Keratinocyte (primary cell): ENCODE measurements around the gene EPB41L2. TPM values are rescaled to one million over a fixed set of nuclear protein-coding genes. Genes with fewer than 3 reads are reported as not detected.

ENCODE experiments used
- DNase-seq: peaks from one replicate; pipeline ENCODE4 v3.0.0-alpha.2; 2011; ENCODE audit warnings: low read depth, missing footprints, low spot score
- FAIRE-seq: peaks from 2 replicates; lab custom pipeline; 2011; peaks lifted over from hg19 to GRCh38; lab: Jason Lieb, UNC
- H2AFZ ChIP-seq: 2 replicates; pipeline ENCODE4 v1.6.0; 2012; ENCODE audit warnings: low read length, control low read depth, inconsistent platforms; ENCODE audit not compliant: control insufficient read depth
- H3K27ac ChIP-seq: 2 replicates; pipeline ENCODE4 v1.5.1; 2011; ENCODE audit warnings: low read length; ENCODE audit not compliant: control insufficient read depth, insufficient read depth
- H3K27me3 ChIP-seq: 3 replicates; pipeline ENCODE4 v1.6.0; 2011; ENCODE audit warnings: low read length; ENCODE audit not compliant: control insufficient read depth, insufficient read depth; ENCODE audit errors: extremely low read depth
- H3K36me3 ChIP-seq, 2 experiments: 2 replicates in 1 of 2; 3 replicates in 1 of 2; pipeline ENCODE4 v1.5.1; 2011; ENCODE audit warnings: low read length in 2 of 2, mild to moderate bottlenecking in 1 of 2; ENCODE audit not compliant: control insufficient read depth in 2 of 2, insufficient read depth in 2 of 2; ENCODE audit errors: extremely low read depth in 1 of 2
- H3K4me1 ChIP-seq: 3 replicates; pipeline ENCODE4 v1.5.1; 2011; ENCODE audit warnings: low read length; ENCODE audit not compliant: control insufficient read depth, insufficient read depth; ENCODE audit errors: extremely low read depth
- H3K4me2 ChIP-seq: 3 replicates; pipeline ENCODE4 v1.6.0; 2011; ENCODE audit warnings: low read depth, low read length; ENCODE audit not compliant: control insufficient read depth, insufficient read depth; ENCODE audit errors: extremely low read depth
- H3K4me3 ChIP-seq, 3 experiments: fragments of 200-600 bp in 1 of 3; sonication (generic) in 1 of 3; 2 replicates in 2 of 3; 3 replicates in 1 of 3; pipeline ENCODE4 v1.5.1; 2011 to 2016; ENCODE audit warnings: low read length in 3 of 3, mild to moderate bottlenecking in 3 of 3, control low read depth in 2 of 3, inconsistent platforms in 1 of 3, low read depth in 1 of 3, mixed read lengths in 1 of 3, mixed run types in 1 of 3, moderate library complexity in 1 of 3; ENCODE audit not compliant: control insufficient read depth in 2 of 3, insufficient read depth in 2 of 3; ENCODE audit errors: extremely low read depth in 1 of 3
- H3K79me2 ChIP-seq: 2 replicates; pipeline ENCODE4 v1.6.0; 2012; ENCODE audit warnings: low read length; ENCODE audit not compliant: control insufficient read depth, insufficient read depth
- H3K9ac ChIP-seq: 3 replicates; pipeline ENCODE4 v1.6.0; 2011; ENCODE audit warnings: low read length; ENCODE audit not compliant: control insufficient read depth, insufficient read depth; ENCODE audit errors: extremely low read depth
- H3K9me1 ChIP-seq: 3 replicates; pipeline ENCODE4 v1.6.0; 2011; ENCODE audit warnings: low read length; ENCODE audit not compliant: control insufficient read depth, insufficient read depth; ENCODE audit errors: extremely low read depth
- H3K9me3 ChIP-seq: 2 replicates; pipeline ENCODE4 v1.5.1; 2012; ENCODE audit warnings: low read depth, low read length; ENCODE audit not compliant: control insufficient read depth
- H4K20me1 ChIP-seq: 3 replicates; pipeline ENCODE4 v1.6.0; 2011; ENCODE audit warnings: low read length; ENCODE audit not compliant: control insufficient read depth, insufficient read depth; ENCODE audit errors: extremely low read depth
- EZH2 ChIP-seq: IDR thresholded peaks from one replicate; pipeline ENCODE4 v1.6.1; 2012; ENCODE audit warnings: inconsistent platforms, mild to moderate bottlenecking, low read length, moderate library complexity
- dilution Hi-C: fragments of 300-500 bp; cut with MboI; formaldehyde crosslinking; loops from one replicate; pipeline ENCODE4 v1.7.0; 2020; ENCODE audit warnings: low sequenced_read_pairs; ENCODE audit not compliant: extremely low pct_ligation_motif_present
- polyA plus RNA-seq, 5 experiments: library from polyadenylated mRNA; depleted of rRNA in 3 of 5; stranded (reverse) in 3 of 5; stranded (forward) in 1 of 5; unstranded in 1 of 5; fragments of >200 nt; gene quantifications; 1 replicate in 1 of 5; 2 replicates in 3 of 5; 3 replicates in 1 of 5; pipeline versions ENCODE4 v1.2.1 to v1.2.3, GENCODE V29; 2011 to 2012; ENCODE audit warnings: missing spikeins in 2 of 5, low read depth in 1 of 5, low replicate concordance in 1 of 5
- TF ChIP-seq, protein P1 (sequence below), 3 experiments: IDR thresholded peaks in 1 of 3; conservative IDR thresholded peaks in 1 of 3; optimal IDR thresholded peaks in 1 of 3; 2 replicates in 2 of 3; 3 replicates in 1 of 3; pipeline versions ENCODE3 to v1.5.1; 2011; ENCODE audit warnings: low read length in 3 of 3, mild to moderate bottlenecking in 3 of 3, moderate library complexity in 2 of 3, control low read depth in 1 of 3, inconsistent platforms in 1 of 3; ENCODE audit not compliant: insufficient read depth in 2 of 3; ENCODE audit errors: extremely low read depth in 1 of 3

Gene EPB41L2
- polyA plus RNA-seq, 1 donor (not counting 4 experiments of a cell fraction or from before 2014, with no cell fraction given) = 22.0 TPM

- no peak for FAIRE-seq
- DNase-seq = no peak
- no peaks in the 10 kb centered on the region for H3K27me3 ChIP-seq
- no peaks in the 10 kb centered on the region for H4K20me1 ChIP-seq
- no peak overlapping the region for H2AFZ ChIP-seq
- H3K4me2 ChIP-seq = no peak overlapping the region
- H3K9me3 ChIP-seq = no peaks in the 10 kb centered on the region
- H3K4me1 ChIP-seq = peaks cover 2% of the 10 kb centered on the region
- peaks cover 0 to 2% of the 10 kb centered on the region in 2 experiments for H3K36me3 ChIP-seq
- no peaks in the 10 kb centered on the region for H3K79me2 ChIP-seq
- H3K4me3 ChIP-seq = no peak overlapping the region
- H3K9me1 ChIP-seq = no peaks in the 10 kb centered on the region
- dilution Hi-C loops = no loop called here
- no peak overlapping the region for H3K9ac ChIP-seq
- TF ChIP-seq, protein P1, sequence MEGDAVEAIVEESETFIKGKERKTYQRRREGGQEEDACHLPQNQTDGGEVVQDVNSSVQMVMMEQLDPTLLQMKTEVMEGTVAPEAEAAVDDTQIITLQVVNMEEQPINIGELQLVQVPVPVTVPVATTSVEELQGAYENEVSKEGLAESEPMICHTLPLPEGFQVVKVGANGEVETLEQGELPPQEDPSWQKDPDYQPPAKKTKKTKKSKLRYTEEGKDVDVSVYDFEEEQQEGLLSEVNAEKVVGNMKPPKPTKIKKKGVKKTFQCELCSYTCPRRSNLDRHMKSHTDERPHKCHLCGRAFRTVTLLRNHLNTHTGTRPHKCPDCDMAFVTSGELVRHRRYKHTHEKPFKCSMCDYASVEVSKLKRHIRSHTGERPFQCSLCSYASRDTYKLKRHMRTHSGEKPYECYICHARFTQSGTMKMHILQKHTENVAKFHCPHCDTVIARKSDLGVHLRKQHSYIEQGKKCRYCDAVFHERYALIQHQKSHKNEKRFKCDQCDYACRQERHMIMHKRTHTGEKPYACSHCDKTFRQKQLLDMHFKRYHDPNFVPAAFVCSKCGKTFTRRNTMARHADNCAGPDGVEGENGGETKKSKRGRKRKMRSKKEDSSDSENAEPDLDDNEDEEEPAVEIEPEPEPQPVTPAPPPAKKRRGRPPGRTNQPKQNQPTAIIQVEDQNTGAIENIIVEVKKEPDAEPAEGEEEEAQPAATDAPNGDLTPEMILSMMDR (optimal IDR thresholded peaks at IDR 0.05 in 1 of 3, IDR thresholded peaks at IDR 0.05 in 1 of 3, conservative IDR thresholded peaks at IDR 0.05 in 1 of 3; ENCODE audit: extremely low read depth in 1 of 3, insufficient read depth in 2 of 3, low read length in 3 of 3) = no peak
- TF ChIP-seq EZH2 = no peak
- H3K27ac ChIP-seq = no peak overlapping the region
Observed at GRCh38 chr6:130895516-130895915, 167.5 kb downstream of the EPB41L2 start.

DNA sequence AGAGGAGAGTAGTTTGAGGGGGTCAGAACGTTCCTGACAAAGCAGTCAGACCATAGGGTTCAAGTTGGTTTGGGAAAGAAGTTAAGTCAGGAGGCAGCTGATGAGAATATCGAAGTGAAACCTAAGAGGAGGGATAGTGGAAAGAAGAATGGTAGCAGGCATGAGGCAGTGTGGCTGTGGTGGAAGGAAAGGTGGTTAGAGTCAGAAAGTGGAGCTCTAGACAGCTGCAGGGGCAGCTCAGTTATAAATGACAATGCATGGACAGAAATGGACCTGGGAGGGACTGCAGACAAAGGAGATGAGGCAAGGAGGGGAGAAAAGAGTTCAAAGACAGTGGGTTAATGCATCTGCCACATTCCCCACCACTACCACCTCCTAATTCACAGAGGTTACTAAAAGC, 169.3 kb downstream of the EPB41L2 start:
- H3K79me2 ChIP-seq = no peaks in the 10 kb centered on the region
- peaks cover 0 to 2% of the 10 kb centered on the region in 2 experiments for H3K36me3 ChIP-seq
- peaks cover 2% of the 10 kb centered on the region for H3K4me1 ChIP-seq
- DNase-seq = no peak
- no peak for FAIRE-seq
- H3K4me3 ChIP-seq = no peak overlapping the region
- no peak overlapping the region for H3K4me2 ChIP-seq
- no peaks in the 10 kb centered on the region for H3K9me3 ChIP-seq
- H3K9ac ChIP-seq = no peak overlapping the region
- H3K27me3 ChIP-seq = no peaks in the 10 kb centered on the region
- no peak overlapping the region for H2AFZ ChIP-seq
- TF ChIP-seq, protein P1 (optimal IDR thresholded peaks at IDR 0.05 in 1 of 3, IDR thresholded peaks at IDR 0.05 in 1 of 3, conservative IDR thresholded peaks at IDR 0.05 in 1 of 3; ENCODE audit: extremely low read depth in 1 of 3, insufficient read depth in 2 of 3, low read length in 3 of 3) = no peak
- no peak for TF ChIP-seq EZH2
- no peaks in the 10 kb centered on the region for H4K20me1 ChIP-seq
- dilution Hi-C loops = no loop called here
- H3K9me1 ChIP-seq = no peaks in the 10 kb centered on the region
- H3K27ac ChIP-seq = no peak overlapping the region
